ENCODE results near the gene FKBP10. TPM values are rescaled to one million over a fixed set of nuclear protein-coding genes. Genes with fewer than 3 reads are reported as not detected.

FKBP10 gene
- total and polyA plus RNA-seq, 7 experiments from 2014 or later: 0.34 to 0.76 TPM; not detected in 5

DNA sequence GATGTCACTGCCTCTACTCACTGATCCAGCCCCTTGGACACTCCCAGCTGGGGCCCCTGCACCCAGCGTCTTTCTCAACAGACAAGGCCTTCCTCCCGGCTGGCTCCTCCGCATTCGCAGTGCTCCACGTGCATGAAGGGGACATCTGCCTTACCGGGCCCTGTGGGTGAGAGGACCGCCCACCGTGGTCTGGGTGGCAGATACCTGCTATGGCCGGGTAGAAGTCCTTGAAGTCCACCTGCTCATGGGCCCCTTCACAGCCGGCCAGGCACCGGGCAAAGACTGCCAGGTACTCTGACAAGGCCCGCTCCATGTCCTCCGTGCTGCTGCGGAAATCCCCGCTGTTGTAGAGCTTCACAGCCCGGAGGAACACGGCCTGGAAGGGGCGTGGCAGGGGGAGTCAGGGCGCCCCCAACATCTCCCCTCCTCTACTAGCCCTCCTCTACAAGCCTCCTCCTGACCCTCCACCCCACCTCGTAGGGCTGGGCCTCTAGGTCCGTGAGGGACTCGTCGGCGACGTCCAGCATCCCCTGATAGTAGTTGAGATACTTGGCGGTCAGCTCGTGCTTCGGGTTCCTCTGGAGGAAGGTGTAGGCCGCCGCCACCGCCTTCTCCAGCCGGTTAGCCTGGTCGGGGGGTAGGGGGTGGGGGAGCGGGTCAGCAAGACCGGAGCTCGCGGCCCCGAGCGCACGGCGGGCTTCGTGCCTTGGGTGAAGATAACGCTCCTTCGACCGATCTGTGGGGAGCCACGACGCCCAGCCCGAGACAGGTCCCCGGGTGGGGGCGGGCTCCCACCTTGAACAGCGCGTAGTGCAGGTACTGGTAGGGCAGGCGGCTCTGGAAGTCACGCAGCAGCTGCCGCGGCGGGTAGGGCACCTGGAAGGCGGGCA lies 1.9 kb upstream of the FKBP10 start:
- Histone ChIP-seq H3K27me3 (ENCODE audit: control insufficient read depth in 2 of 2, insufficient read depth in 2 of 2, low read length in 2 of 2) (no peaks in the 10 kb centered on the region), H3K27ac (ENCODE audit: low read depth, low read length) (peak overlapping the region; percentile 48), H3K4me3 (ENCODE audit: low read length) (peak overlapping the region; percentile 81), H3K4me1 (ENCODE audit: control insufficient read depth in 2 of 2, insufficient read depth in 2 of 2, low read length in 2 of 2) (peaks cover 10 to 16% of the 10 kb centered on the region in 2 donors), H3K9me3 (ENCODE audit: control insufficient read depth in 2 of 3, low read length in 3 of 3) (no peaks in the 10 kb centered on the region), H3K36me3 (ENCODE audit: control insufficient read depth in 2 of 3, insufficient read depth in 3 of 3, low read length in 3 of 3) (no peaks in the 10 kb centered on the region)
- no peak overlapping the region for H3K27ac Mint-ChIP-seq
- H3K4me1 Mint-ChIP-seq: peaks cover 14 to 26% (median 21%) of the 10 kb centered on the region in 7 donors
- H3K4me3 Mint-ChIP-seq: peak overlapping the region; percentile 74 to 99 (median 82)
- DNase-seq (peak in 1 of 9 donors; percentile 18), ATAC-seq (peak; percentile 56)
- intact Hi-C loops (cut with micrococcal nuclease): loop anchor here (1.0 to 2.0 kb wide), 6 partner anchors 25 to 122 kb away; partner anchors contain the start of genes ACLY (in 1 of the 2), EIF1 (in 1 of the 2), KLHL11 (in 1 of the 2) and NT5C3B (in 1 of the 2)
- ChIA-PET CTCF (interaction anchor here (0.5 to 3.6 kb wide), 9 partner anchors 9 to 1746 kb away, joined by 3 to 19 read pairs (median 3); no protein-coding TSS in a partner anchor), POLR2A (interaction anchor here (0.6 to 2.2 kb wide), 5 partner anchors 21 to 588 kb away, joined by 3 to 8 read pairs (median 3); partner anchors contain the start of genes EIF1 and KLHL11)
- H3K9me3 Mint-ChIP-seq: peaks cover 0 to 2% (median 0%) of the 10 kb centered on the region in 11 donors
- H3K27me3 Mint-ChIP-seq: peaks cover 0 to 22% (median 0%) of the 10 kb centered on the region in 5 donors
- H3K36me3 Mint-ChIP-seq: peaks cover 0 to 4% (median 0%) of the 10 kb centered on the region in 5 donors

DNA sequence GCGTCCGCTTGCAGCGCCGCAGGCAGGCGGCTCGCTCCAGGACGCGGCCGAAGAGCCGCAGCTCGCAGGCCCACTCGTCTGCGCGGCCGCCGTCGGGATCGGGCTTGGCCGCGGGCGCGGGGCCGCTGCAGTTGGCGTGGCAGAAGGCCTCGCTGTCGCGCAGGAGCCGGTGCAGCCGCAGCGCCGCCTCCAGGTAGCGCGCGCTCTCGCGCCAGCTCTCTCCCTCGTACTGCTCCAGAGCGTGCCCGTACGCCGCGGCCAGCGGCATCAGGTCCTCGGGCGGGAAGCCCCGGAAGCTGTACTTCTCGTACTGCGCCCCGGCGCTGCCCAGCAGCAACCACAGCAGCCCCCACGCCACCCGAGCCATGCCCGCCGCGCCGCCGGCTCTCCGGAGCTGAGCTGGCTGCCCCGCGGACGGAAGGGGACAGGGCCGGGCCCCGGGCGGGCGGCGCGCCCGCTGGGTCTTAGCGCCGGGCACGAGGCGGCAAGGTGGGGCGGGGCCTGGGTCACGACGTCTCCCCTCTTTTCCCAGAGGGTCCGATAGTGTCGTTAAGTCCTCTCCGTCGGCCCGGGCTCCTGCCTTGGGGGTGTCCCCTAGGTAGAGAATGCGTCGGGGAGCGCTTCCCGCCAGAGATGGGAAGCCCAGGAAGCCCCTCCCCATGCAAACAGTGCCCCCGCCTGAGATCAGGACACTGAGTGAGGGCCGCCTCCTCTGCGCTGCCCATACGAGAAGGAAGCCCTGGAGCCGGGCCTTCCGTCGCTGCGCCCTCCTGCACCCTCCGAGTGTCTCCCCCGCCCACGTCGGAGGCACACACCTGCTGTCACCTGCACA lies 1.0 kb upstream of the FKBP10 start, which contains the start of gene P3H4:
TSS of gene P3H4 (minus strand) at position 401 of the 832 bp plus-strand sequence. CDS start at position 367, 34 bp downstream.
- Histone ChIP-seq H3K4me3 (ENCODE audit: low read length) (peak within 1 kb of the TSS; percentile 81), H3K4me1 (ENCODE audit: control insufficient read depth in 2 of 2, insufficient read depth in 2 of 2, low read length in 2 of 2) (peaks cover 10 to 16% of the 10 kb centered on the region in 2 donors), H3K9me3 (ENCODE audit: control insufficient read depth in 2 of 3, low read length in 3 of 3) (no peaks in the 10 kb centered on the region), H3K27me3 (ENCODE audit: control insufficient read depth in 2 of 2, insufficient read depth in 2 of 2, low read length in 2 of 2) (no peaks in the 10 kb centered on the region), H3K27ac (ENCODE audit: low read depth, low read length) (peak within 1 kb of the TSS; percentile 48), H3K36me3 (ENCODE audit: control insufficient read depth in 2 of 3, insufficient read depth in 3 of 3, low read length in 3 of 3) (no peaks in the 10 kb centered on the region)
- peak; percentile 94 for ATAC-seq
- peaks cover 14 to 26% (median 21%) of the 10 kb centered on the region in 7 donors for H3K4me1 Mint-ChIP-seq
- intact Hi-C loops (cut with micrococcal nuclease): loop anchor here (1.0 to 2.0 kb wide), 6 partner anchors 25 to 123 kb away; partner anchors contain the start of genes ACLY (in 1 of the 2), EIF1 (in 1 of the 2), KLHL11 (in 1 of the 2) and NT5C3B (in 1 of the 2)
- DNase-seq: peak; percentile 68 to 83 (median 79)
- peaks cover 0 to 4% (median 0%) of the 10 kb centered on the region in 5 donors for H3K36me3 Mint-ChIP-seq
- H3K27ac Mint-ChIP-seq: peak within 1 kb of the TSS in 7 of 9 donors; percentile 50 to 81 (median 68)
- POLR2A ChIA-PET: interaction anchor here (0.6 to 2.2 kb wide), 5 partner anchors 20 to 587 kb away, joined by 3 to 8 read pairs (median 3); partner anchors contain the start of genes EIF1 and KLHL11
- CTCF ChIA-PET: interaction anchor here (0.5 to 3.6 kb wide), 8 partner anchors 10 to 1409 kb away, joined by 3 to 19 read pairs (median 4); no protein-coding TSS in a partner anchor
- H3K27me3 Mint-ChIP-seq: peaks cover 0 to 22% (median 0%) of the 10 kb centered on the region in 5 donors
- peak within 1 kb of the TSS; percentile 89 to 99 (median 94) for H3K4me3 Mint-ChIP-seq
- peaks cover 0 to 2% (median 0%) of the 10 kb centered on the region in 11 donors for H3K9me3 Mint-ChIP-seq

DNA sequence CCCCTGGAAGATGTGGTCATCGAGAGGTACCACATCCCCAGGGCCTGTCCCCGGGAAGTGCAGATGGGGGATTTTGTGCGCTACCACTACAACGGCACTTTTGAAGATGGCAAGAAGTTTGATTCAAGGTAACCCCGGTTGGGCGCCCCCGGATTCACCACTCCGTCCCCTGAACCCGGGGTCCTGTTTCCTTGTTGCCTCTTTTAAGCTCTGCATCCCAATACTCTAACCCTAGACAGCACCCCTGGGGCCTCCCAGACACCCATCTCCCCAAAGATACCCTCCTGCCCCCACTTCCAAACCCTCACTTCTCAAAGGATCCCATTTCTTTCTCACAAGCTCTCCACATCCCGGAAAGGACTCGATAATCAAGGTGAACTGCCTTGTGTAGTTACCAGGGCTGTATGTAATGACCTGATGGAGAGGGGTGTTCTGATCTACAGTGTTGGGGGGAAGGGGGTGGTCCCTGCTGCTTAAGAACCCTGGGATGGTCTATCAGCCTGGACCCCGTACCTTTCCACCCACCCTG lies 412 bp downstream of the FKBP10 start:
- H3K27me3 Mint-ChIP-seq: peaks cover 0 to 22% (median 0%) of the 10 kb centered on the region in 5 donors
- ATAC-seq (no peak), DNase-seq (no peak)
- POLR2A ChIA-PET: no interaction called here
- Histone ChIP-seq H3K27ac (ENCODE audit: low read depth, low read length) (no peak overlapping the region), H3K4me3 (ENCODE audit: low read length) (no peak overlapping the region), H3K4me1 (ENCODE audit: control insufficient read depth in 2 of 2, insufficient read depth in 2 of 2, low read length in 2 of 2) (peaks cover 10 to 16% of the 10 kb centered on the region in 2 donors), H3K27me3 (ENCODE audit: control insufficient read depth in 2 of 2, insufficient read depth in 2 of 2, low read length in 2 of 2) (no peaks in the 10 kb centered on the region), H3K36me3 (ENCODE audit: control insufficient read depth in 2 of 3, insufficient read depth in 3 of 3, low read length in 3 of 3) (no peaks in the 10 kb centered on the region), H3K9me3 (ENCODE audit: control insufficient read depth in 2 of 3, low read length in 3 of 3) (no peaks in the 10 kb centered on the region)
- H3K27ac Mint-ChIP-seq: peak overlapping the region in 4 of 9 donors; percentile 1 to 84 (median 44)
- CTCF ChIA-PET: no interaction called here
- H3K4me1 Mint-ChIP-seq: peaks cover 14 to 26% (median 21%) of the 10 kb centered on the region in 7 donors
- intact Hi-C loops (cut with micrococcal nuclease): no loop called here
- peaks cover 0 to 2% (median 0%) of the 10 kb centered on the region in 11 donors for H3K9me3 Mint-ChIP-seq
- peak overlapping the region; percentile 20 to 97 (median 60) for H3K4me3 Mint-ChIP-seq
- peaks cover 0 to 4% (median 0%) of the 10 kb centered on the region in 5 donors for H3K36me3 Mint-ChIP-seq

GRCh38 chr17:41813699-41814124 lies 908 bp downstream of the FKBP10 start:
- intact Hi-C loops (cut with micrococcal nuclease): no loop called here
- ATAC-seq (no peak), DNase-seq (no peak)
- Histone ChIP-seq H3K4me1 (ENCODE audit: control insufficient read depth in 2 of 2, insufficient read depth in 2 of 2, low read length in 2 of 2) (peaks cover 10 to 16% of the 10 kb centered on the region in 2 donors), H3K9me3 (ENCODE audit: control insufficient read depth in 2 of 3, low read length in 3 of 3) (no peaks in the 10 kb centered on the region), H3K27ac (ENCODE audit: low read depth, low read length) (no peak overlapping the region), H3K4me3 (ENCODE audit: low read length) (no peak overlapping the region), H3K27me3 (ENCODE audit: control insufficient read depth in 2 of 2, insufficient read depth in 2 of 2, low read length in 2 of 2) (no peaks in the 10 kb centered on the region), H3K36me3 (ENCODE audit: control insufficient read depth in 2 of 3, insufficient read depth in 3 of 3, low read length in 3 of 3) (no peaks in the 10 kb centered on the region)
- Mint-ChIP-seq H3K36me3 (peaks cover 0 to 2% (median 0%) of the 10 kb centered on the region in 5 donors), H3K27ac (peak overlapping the region in 2 of 9 donors; percentile 64 to 84), H3K4me3 (peak overlapping the region in 8 of 10 donors; percentile 31 to 97 (median 60)), H3K4me1 (peaks cover 14 to 26% (median 21%) of the 10 kb centered on the region in 7 donors), H3K9me3 (peaks cover 0 to 2% (median 0%) of the 10 kb centered on the region in 11 donors), H3K27me3 (peaks cover 0 to 22% (median 0%) of the 10 kb centered on the region in 5 donors)
- ChIA-PET CTCF (no interaction called here), POLR2A (no interaction called here)

DNA sequence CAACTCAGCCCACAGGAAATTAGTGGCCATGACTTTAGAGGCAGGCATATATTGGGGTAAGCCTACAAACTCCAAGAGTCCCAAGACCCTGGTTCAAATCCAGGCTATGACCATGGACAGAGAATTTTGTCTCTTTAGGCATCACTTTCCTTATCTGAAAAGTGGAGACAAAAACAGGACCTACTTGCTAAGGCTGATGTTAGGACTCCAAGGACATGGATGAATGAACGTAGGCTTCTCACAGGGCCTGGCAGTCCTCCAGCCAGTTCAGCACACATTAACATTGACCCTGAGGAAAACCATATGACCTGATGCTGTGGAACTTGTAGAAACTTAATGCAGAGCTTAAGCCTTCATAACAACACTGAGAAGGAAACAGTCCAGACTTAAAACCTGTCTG lies 1.4 kb downstream of the FKBP10 start:
- DNase-seq (no peak), ATAC-seq (no peak)
- intact Hi-C loops (cut with micrococcal nuclease): no loop called here
- POLR2A ChIA-PET: no interaction called here
- Mint-ChIP-seq H3K27me3 (peaks cover 0 to 22% (median 0%) of the 10 kb centered on the region in 5 donors), H3K36me3 (peaks cover 0 to 2% (median 0%) of the 10 kb centered on the region in 5 donors), H3K4me1 (peaks cover 14 to 25% (median 21%) of the 10 kb centered on the region in 7 donors), H3K4me3 (peak overlapping the region in 4 of 10 donors; percentile 25 to 64 (median 50)), H3K9me3 (peaks cover 0 to 2% (median 0%) of the 10 kb centered on the region in 11 donors), H3K27ac (peak overlapping the region in 1 of 9 donors; percentile 31)
- H3K9me3 ChIP-seq (ENCODE audit: control insufficient read depth in 2 of 3, low read length in 3 of 3): no peaks in the 10 kb centered on the region
- no peak overlapping the region for H3K27ac ChIP-seq (ENCODE audit: low read depth, low read length)
- peaks cover 10 to 16% of the 10 kb centered on the region in 2 donors for H3K4me1 ChIP-seq (ENCODE audit: control insufficient read depth in 2 of 2, insufficient read depth in 2 of 2, low read length in 2 of 2)
- no peak overlapping the region for H3K4me3 ChIP-seq (ENCODE audit: low read length)
- no peaks in the 10 kb centered on the region for H3K27me3 ChIP-seq (ENCODE audit: control insufficient read depth in 2 of 2, insufficient read depth in 2 of 2, low read length in 2 of 2)
- CTCF ChIA-PET: interaction anchor here (1.1 to 1.3 kb wide), 2 partner anchors 12 to 76 kb away, joined by 3 to 4 read pairs; no protein-coding TSS in a partner anchor
- no peaks in the 10 kb centered on the region for H3K36me3 ChIP-seq (ENCODE audit: control insufficient read depth in 2 of 3, insufficient read depth in 3 of 3, low read length in 3 of 3)

All from naive thymus-derived CD4-positive, alpha-beta T cell (primary cell).